Heart right ventricle (tissue), 16 donors: ENCODE measurements around the gene ZNF888. TPM values are rescaled to one million over a fixed set of nuclear protein-coding genes. Genes with fewer than 3 reads are reported as not detected.
A peak's percentile ranks its signal among the peaks of the same experiment; 100 is the strongest.

Source experiments
- ATAC-seq, 8 donors: fragments of 200-7000 bp; cut with Tn5 transposase; one replicate each; pipeline ENCODE4 v1.9.1; 2020; ENCODE audit warnings: mild to moderate bottlenecking in 8 of 8, moderate library complexity in 8 of 8, moderate number of reproducible peaks in 1 of 8
- DNase-seq, 2 donors: peaks; one replicate each; pipeline ENCODE4 v3.0.0-alpha.2; 2020
- H3K27ac ChIP-seq, 10 donors: fragments of 200-600 bp; sonication (generic) in 2 of 10; one replicate each; pipeline versions ENCODE4 v1.5.0 to v1.8.0; 2020 to 2022; ENCODE audit warnings: mild to moderate bottlenecking in 3 of 10
- H3K27me3 ChIP-seq, 7 donors: fragments of 200-600 bp; one replicate each; pipeline ENCODE4 v1.8.0; 2021 to 2022; ENCODE audit warnings: mild to moderate bottlenecking in 2 of 7
- H3K36me3 ChIP-seq, 9 donors: fragments of 200-600 bp; sonication (generic) in 1 of 9; one replicate each; pipeline versions ENCODE4 v1.5.0 to v1.8.0; 2020 to 2022; ENCODE audit warnings: mild to moderate bottlenecking in 2 of 9
- H3K4me1 ChIP-seq, 9 donors: fragments of 200-600 bp; sonication (generic) in 1 of 9; one replicate each; pipeline versions ENCODE4 v1.5.0 to v1.8.0; 2020 to 2022; ENCODE audit warnings: mild to moderate bottlenecking in 4 of 9
- H3K4me3 ChIP-seq, 10 donors: fragments of 200-600 bp; sonication (generic) in 2 of 10; one replicate each; pipeline versions ENCODE4 v1.5.0 to v1.8.0; 2020 to 2022; ENCODE audit warnings: mild to moderate bottlenecking in 7 of 10, moderate library complexity in 2 of 10
- H3K9me3 ChIP-seq, 11 donors: fragments of 200-600 bp in 10 of 11; sonication (generic) in 2 of 11; one replicate each; pipeline versions ENCODE4 v1.5.0 to v1.8.0; 2013 to 2022; ENCODE audit warnings: mild to moderate bottlenecking in 2 of 11, control low read depth in 1 of 11, moderate library complexity in 1 of 11
- WGBS, 2 donors: extraction: QIAGEN DNeasy Blood & Tissue Kit; methylation state at CpG; one replicate each; pipeline ENCODE4 v1.1.7; 2013; ENCODE audit warnings: inconsistent platforms in 1 of 2; 5-methylcytosine and 5-hydroxymethylcytosine counted together
- intact Hi-C, 10 donors: fragments of 100-400 bp; cut with DNase I; formaldehyde crosslinking; loops; one replicate each; pipeline versions ENCODE4 v1.11.1 to v1.14.2; 2022
- long read RNA-seq, 3 donors: library from polyadenylated mRNA; unstranded; transcript quantifications; one replicate each; pipeline ENCODE4 v2.0.0, GENCODE V29; 2020 to 2021
- polyA plus RNA-seq, 2 donors: library from polyadenylated mRNA; stranded (reverse); fragments of 200-250 nt; gene quantifications; one replicate each; pipeline ENCODE4 v1.2.3, GENCODE V29; 2013
- total RNA-seq, 10 donors: library from RNA; stranded (reverse); fragmentation: NEBNext Ultra II Directional in 3 of 10; extraction: Animal tissue kit (Norgen Biotek cat#: 25700) in 3 of 10; gene quantifications; one replicate each; pipeline versions ENCODE4 v1.2.1 to v1.2.4, GENCODE V29; 2021 to 2023
- TF ChIP-seq, protein P1 (sequence below), 9 donors: fragments of 200-600 bp; sonication (generic) in 2 of 9; IDR thresholded peaks; one replicate each; pipeline versions ENCODE4 v1.5.0 to v1.8.0; 2021 to 2022; ENCODE audit warnings: antibody characterized with exemption in 9 of 9, mild to moderate bottlenecking in 5 of 9, moderate library complexity in 1 of 9
- donor health status: Arrhythmogenic right ventricular cardiomyopathy.
- donor health status: ischemic (EF 13 %, LVEDD 7.1; RV severe dilation, severe dysfunction).
- donor health status: healthy with polysubstance abuse.
- donor health status: DM: no; HTN: yes; CAD: no.
- donor health status: DM: no; HTN: no; CAD: no.
- donor health status: ischemic (EF 25% LVEDD 6.9; RV normal size, moderate dysfunction).
- donor health status: ischemic (EF 25% LVEDD 5.7; RV mildly dilated, moderate dysfunction).
- donor health status: healthy.
- donor health status: DM: yes; HTN: yes; CAD: no.
- donor health status: Ischemic cardiomyopathy.
- donor health status: ischemic (EF 35%, LVEDD 5.7; RV mildly dilated, moderate dysfunction).
- donor health status: nonischemic (EF 11% LVEDD 7.7; RV severe dilation, severe dysfunction).
- donor health status: DM: yes; HTN: yes; CAD: no.
- donor health status: PGD.
- donor health status: ischemic (EF 29% LVEDD 5.4; RV normal size, mild dysfunction).
- donor health status: nonischemic (EF 23%, LVEDD 6.1; RV moderate dilation, normal function).

The ZNF888 gene
- total RNA-seq, result 1 to 10 TPM in 9 of 10 donors, under 1 TPM in 1; 0.76 to 2.3 (median 1.4) TPM
- 1 to 10 TPM in 1 of 2 donors, under 1 TPM in 1; 0.70 to 1.6 TPM for polyA plus RNA-seq
- long read RNA-seq, donor 1, partial matches to known transcripts, result 0 of 1 reads
- long read RNA-seq, donor 1, other reads (novel, unspliced or antisense), result 1 of 1 reads
- long read RNA-seq, donor 2, result 0 reads
- long read RNA-seq, donor 3, partial matches to known transcripts, result 1 of 2 reads
- long read RNA-seq, donor 3, other reads (novel, unspliced or antisense), result 1 of 2 reads

DNA sequence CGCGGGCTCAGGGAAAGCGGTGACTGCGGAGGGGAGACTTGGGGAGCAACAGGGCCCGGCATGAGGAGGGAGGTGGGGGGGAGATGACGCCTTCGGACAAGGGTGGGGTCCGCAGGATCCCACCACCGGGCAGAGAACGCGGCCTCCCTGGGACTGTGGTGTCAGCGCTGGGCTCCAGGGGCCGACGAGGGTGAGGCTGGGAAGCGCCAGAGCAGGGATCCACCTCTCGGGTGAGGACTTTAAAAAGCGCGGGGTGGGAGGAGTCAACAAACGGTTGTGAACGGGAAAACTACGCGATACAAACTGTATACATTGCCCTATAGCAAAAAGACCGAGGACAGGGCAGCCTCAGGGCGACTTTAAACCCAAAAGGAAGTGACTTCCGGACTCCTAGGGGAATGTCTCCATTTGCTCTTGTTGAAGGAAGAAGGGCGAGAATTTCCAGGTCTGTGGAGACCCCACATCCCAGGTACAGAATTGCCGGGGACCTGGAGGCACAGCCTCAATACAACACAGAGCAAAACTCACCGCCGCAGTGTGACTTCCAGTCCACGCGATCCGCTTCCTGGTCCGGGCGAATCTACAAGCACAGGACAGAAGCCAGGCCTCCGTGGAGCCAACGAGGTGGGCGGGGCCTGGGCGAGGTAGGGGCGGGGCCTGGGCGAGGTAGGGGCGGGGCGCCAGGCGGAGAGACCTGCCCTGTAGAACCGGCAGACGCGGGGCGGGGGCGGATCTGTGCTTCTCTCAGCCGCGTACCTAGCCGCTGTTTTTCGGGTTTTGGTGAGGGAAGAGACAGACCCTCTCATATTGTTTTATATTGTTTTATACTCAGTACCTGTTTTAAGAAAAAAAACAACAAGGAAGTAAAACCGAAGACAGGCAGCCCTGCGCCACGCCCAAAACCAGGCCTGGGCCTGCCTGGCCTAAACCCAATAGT lies at the start of gene ZNF888:
Gene ZNF888, minus strand, starts transcription at position 588 of the 937 bp plus-strand sequence. CDS start 5,555 bp downstream, outside the sequence.
- ATAC-seq, result peak; percentile 98 to 100 (median 99)
- Histone ChIP-seq H3K27me3 (no peaks in the 10 kb centered on the region), H3K36me3 (peaks cover 0 to 8% (median 0%) of the 10 kb centered on the region in 9 donors), H3K4me3 (peak within 1 kb of the TSS; percentile 54 to 89 (median 75)), H3K27ac (peak within 1 kb of the TSS in 9 of 10 donors; percentile 14 to 90 (median 79)), H3K9me3 (no peaks in the 10 kb centered on the region), H3K4me1 (peaks cover 0 to 23% (median 13%) of the 10 kb centered on the region in 9 donors)
- WGBS, 2 donors, result 2 to 3% methylated on average over 55 of the region's 55 CpGs
- intact Hi-C loops, result loop anchor here in 1 of 10 donors (2.0 kb wide), 1 partner anchor 20 kb away; no protein-coding TSS in a partner anchor
- peak; percentile 80 to 91 for DNase-seq
- TF ChIP-seq, protein P1, sequence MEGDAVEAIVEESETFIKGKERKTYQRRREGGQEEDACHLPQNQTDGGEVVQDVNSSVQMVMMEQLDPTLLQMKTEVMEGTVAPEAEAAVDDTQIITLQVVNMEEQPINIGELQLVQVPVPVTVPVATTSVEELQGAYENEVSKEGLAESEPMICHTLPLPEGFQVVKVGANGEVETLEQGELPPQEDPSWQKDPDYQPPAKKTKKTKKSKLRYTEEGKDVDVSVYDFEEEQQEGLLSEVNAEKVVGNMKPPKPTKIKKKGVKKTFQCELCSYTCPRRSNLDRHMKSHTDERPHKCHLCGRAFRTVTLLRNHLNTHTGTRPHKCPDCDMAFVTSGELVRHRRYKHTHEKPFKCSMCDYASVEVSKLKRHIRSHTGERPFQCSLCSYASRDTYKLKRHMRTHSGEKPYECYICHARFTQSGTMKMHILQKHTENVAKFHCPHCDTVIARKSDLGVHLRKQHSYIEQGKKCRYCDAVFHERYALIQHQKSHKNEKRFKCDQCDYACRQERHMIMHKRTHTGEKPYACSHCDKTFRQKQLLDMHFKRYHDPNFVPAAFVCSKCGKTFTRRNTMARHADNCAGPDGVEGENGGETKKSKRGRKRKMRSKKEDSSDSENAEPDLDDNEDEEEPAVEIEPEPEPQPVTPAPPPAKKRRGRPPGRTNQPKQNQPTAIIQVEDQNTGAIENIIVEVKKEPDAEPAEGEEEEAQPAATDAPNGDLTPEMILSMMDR (IDR thresholded peaks at IDR 0.05), result no peak

DNA sequence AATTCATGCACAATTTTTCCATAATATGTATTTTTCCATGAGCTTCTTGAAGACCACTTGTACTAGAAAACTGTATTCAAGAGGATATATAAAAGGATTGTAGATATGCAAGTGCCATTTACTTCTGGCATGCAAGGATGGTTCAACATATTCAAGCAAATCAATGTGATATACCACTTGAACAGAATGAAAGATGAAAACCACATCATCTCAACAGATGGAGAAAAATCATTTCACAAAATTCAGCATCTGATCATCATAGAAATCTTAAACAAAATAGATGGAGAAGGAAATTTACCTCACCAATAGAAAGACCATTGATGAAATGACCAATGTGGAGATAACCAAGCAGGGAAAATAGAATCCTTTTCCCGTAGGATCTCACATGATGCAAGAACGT lies 44.5 kb upstream of the ZNF888 start:
- WGBS, 2 donors, result 95% methylated on average over 2 of the region's 2 CpGs

DNA sequence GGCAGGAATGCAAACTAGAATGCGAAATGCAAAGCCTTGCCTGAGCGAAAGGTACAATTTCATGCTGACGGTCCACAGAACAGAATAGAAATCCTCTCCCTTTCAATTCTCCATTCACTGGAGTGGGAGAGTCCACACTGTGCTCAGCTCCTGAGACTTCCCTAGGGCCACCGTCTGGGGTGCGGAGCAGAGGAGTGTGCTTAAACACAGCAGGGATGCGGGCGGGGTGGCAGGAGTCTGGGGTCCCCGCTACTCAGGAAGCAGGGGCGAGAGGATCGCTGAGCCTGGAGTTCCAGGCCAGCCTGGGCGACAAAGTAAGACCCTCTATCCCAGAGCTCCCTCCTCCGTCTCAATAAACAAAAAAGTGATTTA lies 40.0 kb upstream of the ZNF888 start:
- H3K36me3 ChIP-seq, result peaks cover 0 to 21% (median 0%) of the 10 kb centered on the region in 9 donors
- peaks cover 0 to 41% (median 7%) of the 10 kb centered on the region in 11 donors for H3K9me3 ChIP-seq
- ATAC-seq, result peak; percentile 39 to 67 (median 60)
- peak in 1 of 2 donors; percentile 22 for DNase-seq
- WGBS, 2 donors, result 0 to 2% methylated on average over 12 of the region's 12 CpGs
- TF ChIP-seq, protein P1 (IDR thresholded peaks at IDR 0.05), result no peak
- no peaks in the 10 kb centered on the region for H3K27me3 ChIP-seq
- intact Hi-C loops, result loop anchor here in 5 of 10 donors (2.0 to 5.0 kb wide), 4 partner anchors 20 to 66 kb away; partner anchors contain the start of gene ZNF320 (in 3 of the 5)
- H3K27ac ChIP-seq, result peak overlapping the region in 9 of 10 donors; percentile 69 to 95 (median 83)
- H3K4me3 ChIP-seq, result peak overlapping the region; percentile 39 to 83 (median 72)
- H3K4me1 ChIP-seq, result peaks cover 0 to 22% (median 13%) of the 10 kb centered on the region in 9 donors

More for the DNA sequence above, 44.5 kb upstream of the ZNF888 start:
- Histone ChIP-seq H3K9me3 (peaks cover 0 to 56% (median 7%) of the 10 kb centered on the region in 11 donors), H3K36me3 (peaks cover 0 to 37% (median 17%) of the 10 kb centered on the region in 9 donors), H3K27me3 (no peaks in the 10 kb centered on the region), H3K4me3 (no peak overlapping the region), H3K27ac (no peak overlapping the region), H3K4me1 (peaks cover 0 to 8% (median 4%) of the 10 kb centered on the region in 9 donors)
- intact Hi-C loops, result no loop called here
- DNase-seq (no peak), ATAC-seq (no peak)
- TF ChIP-seq, protein P1 (IDR thresholded peaks at IDR 0.05), result no peak
